Measurements from ENCODE around the gene CRP. TPM values are rescaled to one million over a fixed set of nuclear protein-coding genes. Genes with fewer than 3 reads are reported as not detected.
"Not testable (repeated sequence)": the region's sequence is repeated elsewhere in the genome, so short reads cannot be mapped to it uniquely, and the experiment has no call there.

The CRP gene
- total RNA-seq (2014; rRNA removed; shearing (Covaris generic)): not detected in 2 replicates

GRCh38 chr1:159714529-159714928, at the start of gene CRP:
Gene CRP (minus strand): TSS chr1:159714589. CDS start chr1:159714485, 104 bp downstream.
- Histone ChIP-seq H3K36me3 (replicated peaks; ENCODE audit: control insufficient read depth, insufficient read depth, low read length) (no peaks in the 10 kb centered on the region), H3K27me3 (ENCODE audit: control insufficient read depth, insufficient read depth, low read length) (no peaks in the 10 kb centered on the region), H3K4me3 (ENCODE audit: insufficient read depth, low read depth, low read length) (no peak within 1 kb of the TSS)
- DNase-seq: no peak

- Histone ChIP-seq H3K4me3 (ENCODE audit: insufficient read depth, low read depth, low read length) (no peak overlapping the region), H3K36me3 (replicated peaks; ENCODE audit: control insufficient read depth, insufficient read depth, low read length) (no peaks in the 10 kb centered on the region), H3K27me3 (ENCODE audit: control insufficient read depth, insufficient read depth, low read length) (no peaks in the 10 kb centered on the region)
- DNase-seq: peak; percentile 20
Observed at GRCh38 chr1:159763686-159764085, 49.3 kb upstream of the CRP start.

- no peak for DNase-seq
- Histone ChIP-seq H3K27me3 (ENCODE audit: control insufficient read depth, insufficient read depth, low read length) (no peaks in the 10 kb centered on the region; the same call in 1 of the 2 replicates), H3K4me3 (ENCODE audit: insufficient read depth, low read depth, low read length) (no peak overlapping the region), H3K36me3 (replicated peaks; ENCODE audit: control insufficient read depth, insufficient read depth, low read length) (no peaks in the 10 kb centered on the region)
Observed at GRCh38 chr1:159756397-159756796, 42.0 kb upstream of the CRP start.

- Histone ChIP-seq H3K36me3 (replicated peaks; ENCODE audit: control insufficient read depth, insufficient read depth, low read length) (no peaks in the 10 kb centered on the region), H3K4me3 (ENCODE audit: insufficient read depth, low read depth, low read length) (no peak overlapping the region), H3K27me3 (ENCODE audit: control insufficient read depth, insufficient read depth, low read length) (no peaks in the 10 kb centered on the region; the same call in 1 of the 2 replicates)
- DNase-seq: no peak
Observed at GRCh38 chr1:159755451-159756007, 41.1 kb upstream of the CRP start.

GRCh38 chr1:159753386-159753785, 39.0 kb upstream of the CRP start:
- Histone ChIP-seq H3K4me3 (ENCODE audit: insufficient read depth, low read depth, low read length) (no peak overlapping the region), H3K27me3 (ENCODE audit: control insufficient read depth, insufficient read depth, low read length) (no peaks in the 10 kb centered on the region; the same call in 1 of the 2 replicates), H3K36me3 (replicated peaks; ENCODE audit: control insufficient read depth, insufficient read depth, low read length) (no peaks in the 10 kb centered on the region)
- DNase-seq: no peak

- no peak for DNase-seq
- Histone ChIP-seq H3K36me3 (replicated peaks; ENCODE audit: control insufficient read depth, insufficient read depth, low read length) (no peaks in the 10 kb centered on the region), H3K4me3 (ENCODE audit: insufficient read depth, low read depth, low read length) (no peak overlapping the region), H3K27me3 (ENCODE audit: control insufficient read depth, insufficient read depth, low read length) (no peaks in the 10 kb centered on the region; the same call in 1 of the 2 replicates)
Observed at GRCh38 chr1:159752135-159752580, 37.8 kb upstream of the CRP start.

- H3K36me3 ChIP-seq (replicated peaks; ENCODE audit: control insufficient read depth, insufficient read depth, low read length): no peaks in the 10 kb centered on the region
- no peak overlapping the region for H3K4me3 ChIP-seq (ENCODE audit: insufficient read depth, low read depth, low read length)
- H3K27me3 ChIP-seq (ENCODE audit: control insufficient read depth, insufficient read depth, low read length): no peaks in the 10 kb centered on the region; the same call in 1 of the 2 replicates
- no peak for DNase-seq
Observed at GRCh38 chr1:159751031-159751430, 36.6 kb upstream of the CRP start.

GRCh38 chr1:159750621-159751020, 36.2 kb upstream of the CRP start:
- no peak for DNase-seq
- H3K36me3 ChIP-seq (replicated peaks; ENCODE audit: control insufficient read depth, insufficient read depth, low read length): no peaks in the 10 kb centered on the region
- no peak overlapping the region for H3K4me3 ChIP-seq (ENCODE audit: insufficient read depth, low read depth, low read length)

GRCh38 chr1:159749630-159750029, 35.2 kb upstream of the CRP start:
- H3K36me3 ChIP-seq (replicated peaks; ENCODE audit: control insufficient read depth, insufficient read depth, low read length): no peaks in the 10 kb centered on the region
- DNase-seq: no peak
- no peak overlapping the region for H3K4me3 ChIP-seq (ENCODE audit: insufficient read depth, low read depth, low read length)
- no peaks in the 10 kb centered on the region for H3K27me3 ChIP-seq (ENCODE audit: control insufficient read depth, insufficient read depth, low read length)

More at GRCh38 chr1:159750621-159751020, 36.2 kb upstream of the CRP start:
- no peaks in the 10 kb centered on the region; the same call in 1 of the 2 replicates for H3K27me3 ChIP-seq (ENCODE audit: control insufficient read depth, insufficient read depth, low read length)

GRCh38 chr1:159748370-159748769, 34.0 kb upstream of the CRP start:
- Histone ChIP-seq H3K36me3 (replicated peaks; ENCODE audit: control insufficient read depth, insufficient read depth, low read length) (no peaks in the 10 kb centered on the region), H3K27me3 (ENCODE audit: control insufficient read depth, insufficient read depth, low read length) (no peaks in the 10 kb centered on the region), H3K4me3 (ENCODE audit: insufficient read depth, low read depth, low read length) (no peak overlapping the region)
- no peak for DNase-seq

GRCh38 chr1:159746666-159747065, 32.3 kb upstream of the CRP start:
- no peaks in the 10 kb centered on the region for H3K36me3 ChIP-seq (replicated peaks; ENCODE audit: control insufficient read depth, insufficient read depth, low read length)
- DNase-seq: no peak
- no peak overlapping the region for H3K4me3 ChIP-seq (ENCODE audit: insufficient read depth, low read depth, low read length)
- no peaks in the 10 kb centered on the region for H3K27me3 ChIP-seq (ENCODE audit: control insufficient read depth, insufficient read depth, low read length)

- H3K27me3 ChIP-seq (ENCODE audit: control insufficient read depth, insufficient read depth, low read length): no peaks in the 10 kb centered on the region
- no peaks in the 10 kb centered on the region for H3K36me3 ChIP-seq (replicated peaks; ENCODE audit: control insufficient read depth, insufficient read depth, low read length)
- no peak for DNase-seq
- H3K4me3 ChIP-seq (ENCODE audit: insufficient read depth, low read depth, low read length): no peak overlapping the region
Observed at GRCh38 chr1:159743651-159744410, 29.4 kb upstream of the CRP start.

- Histone ChIP-seq H3K27me3 (ENCODE audit: control insufficient read depth, insufficient read depth, low read length) (no peaks in the 10 kb centered on the region), H3K4me3 (ENCODE audit: insufficient read depth, low read depth, low read length) (no peak overlapping the region), H3K36me3 (replicated peaks; ENCODE audit: control insufficient read depth, insufficient read depth, low read length) (no peaks in the 10 kb centered on the region)
- no peak for DNase-seq
Observed at GRCh38 chr1:159737238-159737916, 23.0 kb upstream of the CRP start.

GRCh38 chr1:159723188-159723587, 8.8 kb upstream of the CRP start:
- not testable (repeated sequence) for DNase-seq; H3K36me3 ChIP-seq (replicated peaks; ENCODE audit: control insufficient read depth, insufficient read depth, low read length); H3K27me3 ChIP-seq (ENCODE audit: control insufficient read depth, insufficient read depth, low read length); H3K4me3 ChIP-seq (ENCODE audit: insufficient read depth, low read depth, low read length)

GRCh38 chr1:159719990-159720389, 5.6 kb upstream of the CRP start:
- Histone ChIP-seq H3K4me3 (ENCODE audit: insufficient read depth, low read depth, low read length) (no peak overlapping the region), H3K36me3 (replicated peaks; ENCODE audit: control insufficient read depth, insufficient read depth, low read length) (no peaks in the 10 kb centered on the region), H3K27me3 (ENCODE audit: control insufficient read depth, insufficient read depth, low read length) (no peaks in the 10 kb centered on the region)
- DNase-seq: no peak
